Left lung (tissue), 10 donors: ENCODE measurements around the gene LLPH. TPM values are rescaled to one million over a fixed set of nuclear protein-coding genes. Genes with fewer than 3 reads are reported as not detected.
A peak's percentile ranks its signal among the peaks of the same experiment; 100 is the strongest.

ENCODE experiments used
- ATAC-seq: fragments of 200-7000 bp; cut with Tn5 transposase; one replicate; pipeline ENCODE4 v1.9.1; 2020; ENCODE audit warnings: moderate library complexity
- DNase-seq, 4 donors: peaks; one replicate each; pipeline ENCODE4 v3.0.0-alpha.2; 2013 to 2020
- H3K27ac ChIP-seq, 2 donors: fragments of 200-600 bp; sonication (generic) in 1 of 2; one replicate each; pipeline versions ENCODE4 v1.5.0 to v1.8.0; 2020 to 2021
- H3K27me3 ChIP-seq, 2 donors: fragments of 200-600 bp; sonication (generic) in 1 of 2; one replicate each; pipeline versions ENCODE4 v1.5.0 to v1.8.0; 2020 to 2021
- H3K36me3 ChIP-seq, 2 donors: fragments of 200-600 bp; sonication (generic) in 1 of 2; one replicate each; pipeline versions ENCODE4 v1.5.0 to v1.8.0; 2020 to 2021
- H3K4me1 ChIP-seq, 2 donors: fragments of 200-600 bp; one replicate each; pipeline ENCODE4 v1.8.0; 2021
- H3K4me3 ChIP-seq, 2 donors: fragments of 200-600 bp; sonication (generic) in 1 of 2; one replicate each; pipeline versions ENCODE4 v1.5.0 to v1.8.0; 2020 to 2021; ENCODE audit warnings: mild to moderate bottlenecking in 1 of 2
- H3K9me3 ChIP-seq, 2 donors: fragments of 200-600 bp; sonication (generic) in 1 of 2; one replicate each; pipeline versions ENCODE4 v1.5.0 to v1.8.0; 2020 to 2021
- intact Hi-C, 2 donors: fragments of 100-400 bp; cut with DNase I; formaldehyde crosslinking; loops; one replicate each; pipeline versions ENCODE4 v1.11.2 to v1.14.2; 2022
- polyA plus RNA-seq, 6 donors: library from polyadenylated mRNA; unstranded; fragments of 120-200 nt; gene quantifications; one replicate each; pipeline ENCODE4 v1.2.1, GENCODE V29; 2013; ENCODE audit not compliant: insufficient read length in 6 of 6
- total RNA-seq, 2 donors: library from RNA; stranded (reverse); fragmentation: NEBNext Ultra II Directional; extraction: Animal tissue kit (Norgen Biotek cat#: 25700); gene quantifications; one replicate each; pipeline ENCODE4 v1.2.1, GENCODE V29; 2021
- TF ChIP-seq, protein P1 (sequence below), 2 donors: fragments of 200-600 bp; sonication (generic) in 1 of 2; IDR thresholded peaks; one replicate each; pipeline versions ENCODE4 v1.5.0 to v1.8.0; 2021; ENCODE audit warnings: antibody characterized with exemption in 2 of 2
- donor health status: DM: no; HTN: yes; CAD: no.
- donor health status: DM: no; HTN: no; CAD: no.

Gene LLPH
- total and polyA plus RNA-seq, 8 donors, result 16.8 to 26.5 (median 23.5) TPM

DNA sequence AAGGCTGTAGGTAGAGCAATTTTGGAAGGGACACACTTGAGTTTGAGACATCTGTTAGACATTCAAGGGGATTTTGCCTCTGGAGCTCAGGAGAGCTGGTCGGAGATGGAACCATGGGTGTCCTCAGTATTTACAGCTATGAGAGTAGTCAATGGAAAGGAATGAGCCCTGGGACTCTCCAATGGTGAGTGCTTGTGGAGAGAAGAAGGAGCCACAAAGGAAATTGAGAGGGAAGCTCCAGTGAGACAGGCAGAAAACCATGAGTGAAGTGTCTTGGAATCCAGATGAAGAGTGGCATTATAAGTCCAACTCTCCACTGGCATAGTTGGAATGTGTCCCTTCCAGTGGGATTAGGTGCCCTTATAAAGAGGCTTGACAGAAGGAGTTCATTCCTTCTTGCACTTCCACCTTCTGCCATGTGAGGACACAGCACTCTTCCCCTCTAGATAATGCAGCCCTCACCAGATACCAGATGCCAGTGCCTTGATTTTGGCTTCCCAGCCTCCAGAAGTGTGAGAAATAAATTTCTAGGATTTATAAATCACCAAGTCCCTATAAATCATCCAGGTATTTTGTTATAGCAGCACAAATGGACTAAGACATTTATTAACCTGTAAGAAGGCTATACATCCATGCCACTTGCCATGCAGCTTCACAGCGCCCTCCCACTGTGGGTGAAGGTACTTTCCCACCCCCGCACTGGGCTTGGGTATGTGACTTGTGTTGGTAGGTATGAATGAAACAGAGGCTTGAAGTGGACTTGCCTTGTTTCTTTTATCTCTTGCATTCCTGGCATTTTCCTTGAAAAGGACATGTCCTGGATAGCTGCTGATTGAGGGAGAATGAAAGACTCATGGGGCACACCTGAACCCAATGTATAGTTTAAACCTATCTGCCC lies 27.3 kb downstream of the LLPH start:
- intact Hi-C loops, result no loop called here

DNA sequence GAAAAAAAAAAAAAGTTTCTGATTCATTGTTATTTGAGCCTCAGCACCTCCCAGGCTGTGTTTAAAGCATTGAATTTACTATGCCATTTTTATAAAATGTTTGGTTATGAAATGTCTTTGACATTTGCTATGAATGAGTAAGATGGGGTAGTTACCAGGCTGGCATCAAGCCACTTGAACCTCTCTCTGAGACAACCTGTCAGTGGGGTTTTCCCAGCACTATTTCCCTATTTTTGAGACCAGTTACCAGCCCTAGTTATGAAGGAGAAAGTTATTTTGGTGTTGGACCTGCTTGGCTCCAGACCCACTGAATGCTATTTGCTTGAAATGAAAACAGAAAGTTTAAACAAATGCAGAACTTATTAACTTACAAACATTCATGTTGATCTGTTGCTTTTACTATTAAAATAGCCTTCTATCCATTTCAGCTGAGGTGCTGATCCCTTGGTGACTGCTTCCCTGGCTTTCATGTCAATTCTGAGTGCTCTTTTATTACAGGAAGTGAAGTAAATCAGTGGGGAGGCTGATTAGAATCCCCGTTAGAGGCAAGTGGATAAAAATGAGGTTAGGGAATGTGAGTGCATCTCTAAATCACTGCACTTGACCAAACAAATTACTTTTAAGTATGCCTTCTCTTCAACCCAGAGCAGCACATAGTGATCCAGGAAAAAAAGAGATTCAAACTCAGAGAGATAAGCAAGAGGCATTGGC lies 37.8 kb downstream of the LLPH start:
- Histone ChIP-seq H3K27ac (no peak overlapping the region), H3K4me3 (no peak overlapping the region), H3K36me3 (no peaks in the 10 kb centered on the region), H3K27me3 (no peaks in the 10 kb centered on the region), H3K9me3 (no peaks in the 10 kb centered on the region), H3K4me1 (no peaks in the 10 kb centered on the region)
- no peak for ATAC-seq
- TF ChIP-seq, protein P1, sequence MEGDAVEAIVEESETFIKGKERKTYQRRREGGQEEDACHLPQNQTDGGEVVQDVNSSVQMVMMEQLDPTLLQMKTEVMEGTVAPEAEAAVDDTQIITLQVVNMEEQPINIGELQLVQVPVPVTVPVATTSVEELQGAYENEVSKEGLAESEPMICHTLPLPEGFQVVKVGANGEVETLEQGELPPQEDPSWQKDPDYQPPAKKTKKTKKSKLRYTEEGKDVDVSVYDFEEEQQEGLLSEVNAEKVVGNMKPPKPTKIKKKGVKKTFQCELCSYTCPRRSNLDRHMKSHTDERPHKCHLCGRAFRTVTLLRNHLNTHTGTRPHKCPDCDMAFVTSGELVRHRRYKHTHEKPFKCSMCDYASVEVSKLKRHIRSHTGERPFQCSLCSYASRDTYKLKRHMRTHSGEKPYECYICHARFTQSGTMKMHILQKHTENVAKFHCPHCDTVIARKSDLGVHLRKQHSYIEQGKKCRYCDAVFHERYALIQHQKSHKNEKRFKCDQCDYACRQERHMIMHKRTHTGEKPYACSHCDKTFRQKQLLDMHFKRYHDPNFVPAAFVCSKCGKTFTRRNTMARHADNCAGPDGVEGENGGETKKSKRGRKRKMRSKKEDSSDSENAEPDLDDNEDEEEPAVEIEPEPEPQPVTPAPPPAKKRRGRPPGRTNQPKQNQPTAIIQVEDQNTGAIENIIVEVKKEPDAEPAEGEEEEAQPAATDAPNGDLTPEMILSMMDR (IDR thresholded peaks at IDR 0.05), result no peak
- intact Hi-C loops, result no loop called here
- DNase-seq, result no peak

More for the DNA sequence above, 27.3 kb downstream of the LLPH start:
- H3K27ac ChIP-seq, result no peak overlapping the region
- peaks cover 0 to 5% of the 10 kb centered on the region in 2 donors for H3K9me3 ChIP-seq
- no peak for ATAC-seq
- no peak for DNase-seq
- no peak overlapping the region for H3K4me3 ChIP-seq
- TF ChIP-seq, protein P1 (IDR thresholded peaks at IDR 0.05), result no peak
- no peaks in the 10 kb centered on the region for H3K36me3 ChIP-seq
- no peaks in the 10 kb centered on the region for H3K27me3 ChIP-seq
- H3K4me1 ChIP-seq, result no peaks in the 10 kb centered on the region

DNA sequence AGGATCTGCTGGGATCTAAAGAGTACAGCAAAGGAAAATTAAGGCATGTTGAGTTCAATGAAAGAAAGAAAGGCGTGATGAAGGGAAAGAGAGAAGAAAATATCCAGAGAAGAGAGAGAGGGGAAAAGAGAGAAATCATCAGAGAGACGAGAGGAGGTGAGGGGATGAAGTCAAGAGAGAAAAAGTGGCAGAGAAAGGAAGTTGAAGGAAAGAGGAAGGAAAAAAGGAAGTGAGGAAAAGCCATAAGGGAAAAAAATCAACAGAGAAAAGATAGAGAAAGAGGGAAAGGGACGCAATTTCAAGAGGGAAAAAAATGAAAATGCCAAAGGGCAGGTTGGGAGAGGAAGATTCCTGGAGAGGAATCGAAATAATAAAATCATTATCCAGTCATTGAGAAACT lies 40.4 kb downstream of the LLPH start:
- no peaks in the 10 kb centered on the region for H3K36me3 ChIP-seq
- H3K27ac ChIP-seq, result no peak overlapping the region
- H3K9me3 ChIP-seq, result no peaks in the 10 kb centered on the region
- H3K4me3 ChIP-seq, result no peak overlapping the region
- no peaks in the 10 kb centered on the region for H3K27me3 ChIP-seq
- no peaks in the 10 kb centered on the region for H3K4me1 ChIP-seq
- TF ChIP-seq, protein P1 (IDR thresholded peaks at IDR 0.05), result no peak
- intact Hi-C loops, result no loop called here
- DNase-seq, result no peak
- ATAC-seq, result no peak

DNA sequence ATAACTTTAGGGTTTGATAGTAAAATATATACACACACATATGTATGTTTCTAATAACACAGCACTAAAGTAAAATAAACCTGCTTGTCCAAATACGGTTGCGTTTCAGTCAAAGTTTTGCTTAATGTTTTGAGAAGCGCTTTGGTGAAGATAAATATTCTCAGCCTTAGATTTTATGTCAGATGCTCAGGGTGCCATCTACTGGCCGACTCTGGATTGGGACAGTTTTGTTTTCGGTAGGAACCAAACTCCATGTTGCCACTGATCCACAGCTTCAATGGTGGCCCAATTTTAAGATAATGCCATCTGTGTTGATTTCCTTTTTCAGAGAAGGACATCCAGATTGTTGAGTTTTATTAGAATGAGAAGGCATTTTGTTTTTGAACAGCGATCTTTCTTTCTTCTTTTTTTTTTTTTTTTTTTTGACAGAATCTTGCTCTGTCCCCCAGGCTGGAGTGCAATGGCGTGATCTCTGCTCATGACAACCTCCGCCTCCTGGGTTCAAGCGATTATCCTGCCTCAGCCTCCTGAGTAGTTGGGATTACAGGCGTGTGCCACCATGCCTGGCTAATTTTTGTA lies 43.1 kb downstream of the LLPH start:
- intact Hi-C loops, result no loop called here
- Histone ChIP-seq H3K27me3 (no peaks in the 10 kb centered on the region), H3K4me1 (no peaks in the 10 kb centered on the region), H3K9me3 (no peaks in the 10 kb centered on the region), H3K4me3 (no peak overlapping the region), H3K36me3 (no peaks in the 10 kb centered on the region), H3K27ac (no peak overlapping the region)
- TF ChIP-seq, protein P1 (IDR thresholded peaks at IDR 0.05), result peak; percentile 50 to 63
- ATAC-seq, result peak; percentile 92
- DNase-seq, result peak in 2 of 4 donors; percentile 63 to 76

DNA sequence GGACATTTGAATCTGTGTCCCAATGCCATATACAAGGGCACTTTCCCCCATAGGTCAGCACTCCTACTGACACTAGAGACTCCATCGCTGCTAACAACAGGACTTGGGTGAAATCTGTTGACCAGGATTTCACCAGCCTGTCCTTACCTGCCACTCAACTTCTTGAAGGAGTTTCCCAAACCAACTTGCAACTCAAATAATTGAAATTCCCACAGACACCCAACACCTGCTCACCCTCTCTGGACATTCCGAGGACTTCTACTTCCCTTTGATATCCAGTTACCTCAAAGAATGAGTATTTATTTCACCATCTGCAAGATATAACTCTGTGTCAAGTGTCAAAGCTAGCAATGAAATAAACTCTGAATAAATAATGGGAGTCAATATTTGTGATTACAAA lies 44.6 kb downstream of the LLPH start:
- Histone ChIP-seq H3K36me3 (no peaks in the 10 kb centered on the region), H3K27me3 (no peaks in the 10 kb centered on the region), H3K27ac (no peak overlapping the region), H3K4me1 (no peaks in the 10 kb centered on the region), H3K4me3 (no peak overlapping the region), H3K9me3 (no peaks in the 10 kb centered on the region)
- intact Hi-C loops, result no loop called here
- DNase-seq, result no peak
- no peak for ATAC-seq
- TF ChIP-seq, protein P1 (IDR thresholded peaks at IDR 0.05), result no peak
